HG02981 (cell line): ENCODE measurements around the gene IPO4.
"Not testable (repeated sequence)": the region's sequence is repeated elsewhere in the genome, so short reads cannot be mapped to it uniquely, and the experiment has no call there.

Source experiments
- ATAC-seq: cut with Tn5 transposase; IDR thresholded peaks from one replicate; pipeline ENCODE4 v1.9.1; 2021; ENCODE audit warnings: mild to moderate bottlenecking, moderate library complexity; ENCODE audit not compliant: unreplicated experiment

Gene IPO4

GRCh38 chr14:24215495-24216344 is 27.1 kb upstream of the IPO4 start, which contains the start of gene MDP1:
Gene MDP1 (minus strand): TSS chr14:24216066. CDS start chr14:24215955, 111 bp downstream.
- ATAC-seq, result peak; percentile 52

GRCh38 chr14:24213866-24214662 is 25.4 kb upstream of the IPO4 start:
- no peak for ATAC-seq

- ATAC-seq, result peak; percentile 83
These were observed 24.6 kb upstream of the IPO4 start, which contains the start of gene CHMP4A for GRCh38 chr14:24212924-24213865. Gene CHMP4A (minus strand): TSS chr14:24213488. CDS start chr14:24213439, 49 bp downstream.

DNA sequence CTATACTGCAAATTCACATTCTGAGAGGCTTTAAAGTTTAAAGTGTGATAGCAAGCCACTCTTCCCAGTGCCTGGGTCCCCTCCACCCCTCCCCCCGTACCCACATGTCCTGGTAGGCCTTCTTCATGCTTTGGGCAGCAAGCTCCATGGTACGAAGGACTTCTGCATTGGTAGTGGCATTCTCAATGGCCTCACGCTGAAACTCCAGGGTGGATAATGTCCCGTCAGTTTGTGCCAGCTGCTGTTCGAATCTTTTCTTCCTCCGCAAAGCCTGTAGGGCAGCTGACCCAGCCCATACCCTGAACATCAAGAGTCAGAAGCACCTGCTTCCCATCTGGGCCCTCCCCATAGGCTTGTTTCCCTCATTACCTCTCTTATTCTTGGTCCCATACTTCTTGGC is 22.7 kb upstream of the IPO4 start:
- ATAC-seq, result no peak

GRCh38 chr14:24207625-24208024 is 19.0 kb upstream of the IPO4 start:
- no peak for ATAC-seq

- no peak for ATAC-seq
These were observed 18.5 kb upstream of the IPO4 start for GRCh38 chr14:24207104-24207551.

DNA sequence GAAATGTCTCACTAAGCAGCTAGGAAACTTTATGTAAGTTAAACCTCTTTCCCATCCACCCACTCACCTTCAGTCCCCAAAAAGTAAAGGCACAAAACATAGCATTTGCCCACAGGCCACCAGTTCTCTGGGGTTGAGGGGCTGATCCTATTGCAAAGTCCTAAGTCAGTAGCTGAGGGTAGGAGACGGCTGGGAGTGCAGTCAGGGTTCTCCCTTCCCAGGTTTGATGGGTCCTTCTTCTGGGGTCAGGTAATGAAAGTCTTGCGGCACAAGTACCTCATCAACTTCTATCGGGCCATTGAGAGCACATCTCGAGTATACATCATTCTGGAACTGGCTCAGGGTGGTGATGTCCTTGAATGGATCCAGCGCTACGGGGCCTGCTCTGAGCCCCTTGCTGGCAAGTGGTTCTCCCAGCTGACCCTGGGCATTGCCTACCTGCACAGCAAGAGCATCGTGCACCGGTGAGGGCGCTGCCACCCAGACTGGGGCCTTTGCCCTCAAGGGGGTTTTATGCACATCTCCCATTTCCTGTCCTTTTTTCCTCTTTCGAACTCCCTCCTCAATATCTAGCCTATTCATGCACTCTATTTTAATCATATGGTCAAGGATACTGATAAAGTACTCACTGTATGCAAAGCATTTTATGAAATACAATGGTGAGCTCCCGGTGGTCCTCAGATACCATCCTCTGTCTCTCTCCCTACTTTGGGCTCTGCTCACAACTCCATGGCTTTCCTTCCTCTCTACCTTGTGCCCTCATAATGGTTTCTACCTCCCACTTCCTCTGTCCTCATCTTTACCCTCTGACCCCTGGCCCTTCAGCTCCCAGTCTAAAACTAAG is 17.9 kb upstream of the IPO4 start:
- no peak for ATAC-seq

- ATAC-seq, result no peak
These were observed 15.8 kb upstream of the IPO4 start for GRCh38 chr14:24204163-24205146.

GRCh38 chr14:24203249-24203886 is 14.8 kb upstream of the IPO4 start:
- ATAC-seq, result not testable (repeated sequence)

GRCh38 chr14:24202538-24202937 is 13.9 kb upstream of the IPO4 start:
- ATAC-seq, result not testable (repeated sequence)

DNA sequence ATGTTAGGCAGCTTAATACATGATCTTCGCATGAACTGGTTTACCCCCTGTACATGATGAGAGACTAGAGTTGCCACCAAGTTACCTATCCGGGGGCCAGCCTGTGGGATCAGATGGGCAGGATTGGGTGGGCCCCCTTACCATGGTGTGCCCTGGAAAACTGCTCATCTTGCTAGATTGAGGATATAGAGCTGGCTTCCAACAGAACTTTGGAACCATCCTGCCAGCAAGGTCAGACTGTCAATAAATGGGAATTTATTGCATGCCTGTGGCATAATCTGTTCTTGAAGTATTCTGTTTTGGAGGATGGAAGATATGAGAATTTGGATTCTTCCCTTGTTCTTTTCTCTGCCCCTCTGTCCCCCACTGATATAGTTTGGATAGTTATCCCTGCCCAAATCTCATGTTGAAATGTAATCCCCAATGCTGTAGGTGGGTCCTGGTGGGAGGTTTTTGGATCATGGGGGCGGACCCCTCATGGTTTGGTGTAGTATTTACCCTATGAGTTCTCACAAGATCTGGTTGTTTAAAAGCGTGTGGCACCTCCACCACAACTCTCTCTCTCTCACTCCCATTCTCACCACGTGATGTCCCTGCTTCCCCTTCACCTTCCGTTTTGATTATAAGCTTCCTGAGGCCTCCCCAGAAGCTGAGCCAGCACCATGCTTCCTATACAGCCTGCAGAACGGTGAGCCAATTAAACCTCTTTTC is 10.4 kb upstream of the IPO4 start:
- no peak for ATAC-seq

DNA sequence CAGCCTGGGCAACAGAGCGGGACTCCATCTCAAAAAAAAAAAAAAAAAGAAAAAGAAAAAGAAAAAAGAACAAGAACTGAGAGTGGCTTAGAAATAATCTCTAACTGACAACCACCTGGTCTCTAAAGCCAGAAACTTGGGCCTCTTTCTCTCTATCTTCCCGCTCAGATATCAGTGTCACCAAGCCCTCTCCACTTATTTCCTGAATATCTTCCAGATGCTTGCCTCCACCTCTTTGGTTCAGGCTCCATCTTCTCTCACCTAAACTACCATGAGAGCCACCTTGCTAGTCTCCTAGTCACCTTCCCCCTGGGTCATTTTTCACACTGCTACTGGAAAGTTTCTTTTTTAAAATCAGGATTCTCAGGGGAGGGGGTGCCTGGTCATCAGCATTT is 8.4 kb upstream of the IPO4 start:
- no peak for ATAC-seq

- ATAC-seq, result no peak
These were observed 7.7 kb upstream of the IPO4 start for GRCh38 chr14:24196071-24197055.

DNA sequence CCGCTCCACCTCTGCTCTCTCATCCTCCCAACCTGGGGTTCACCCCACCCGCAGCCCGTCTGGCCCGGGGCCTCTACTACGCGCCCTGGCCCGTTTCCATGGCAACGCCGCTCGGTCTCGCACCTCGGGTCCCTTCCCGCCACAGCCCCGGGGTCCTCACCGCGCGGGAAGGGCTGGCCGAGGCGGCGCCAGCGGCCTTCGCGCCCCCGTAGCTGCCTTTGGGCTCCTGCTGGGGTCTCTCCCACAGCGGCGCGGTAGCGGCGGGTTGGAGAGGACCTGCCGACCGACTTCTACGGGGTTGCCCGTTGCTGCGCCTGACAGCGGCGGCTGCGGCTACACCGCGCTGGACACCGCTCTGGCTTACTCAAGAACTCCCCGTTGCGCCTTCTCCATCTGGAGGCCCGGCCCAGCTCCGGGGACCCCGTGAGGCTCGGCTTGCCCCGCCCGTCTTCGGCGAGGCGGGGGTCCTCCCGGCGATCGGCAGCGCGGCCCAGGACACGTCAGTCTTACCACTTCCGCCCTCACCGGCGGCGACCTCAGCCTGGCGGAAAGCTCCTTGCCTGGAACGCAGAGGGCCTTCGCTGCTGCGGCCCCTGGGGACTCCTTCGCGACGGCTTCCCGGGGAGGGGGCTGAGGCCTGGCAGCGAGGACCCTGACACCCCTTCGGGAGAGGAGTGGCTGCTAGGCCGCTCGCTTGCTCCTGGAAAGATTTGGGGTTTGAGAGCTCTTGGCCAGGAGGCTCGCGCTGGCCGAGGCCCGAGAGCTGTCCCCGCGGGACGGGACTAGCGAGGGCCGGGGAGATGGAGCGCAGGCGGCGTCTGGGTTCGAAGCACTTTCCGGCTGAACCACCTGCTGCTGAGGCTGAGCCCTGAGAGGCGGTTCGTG is 6.8 kb upstream of the IPO4 start, which contains the start of gene TM9SF1:
Gene TM9SF1, minus strand, starts transcription at position 256 of the 885 bp plus-strand sequence. CDS start 422 bp downstream, outside the sequence.
- peak; percentile 86 for ATAC-seq

- no peak for ATAC-seq
These were observed 6.2 kb upstream of the IPO4 start for GRCh38 chr14:24194873-24195185.
